ENCODE measurements around the gene GNB1L. TPM values are rescaled to one million over a fixed set of nuclear protein-coding genes. Genes with fewer than 3 reads are reported as not detected.

GNB1L gene
- total and polyA plus RNA-seq, 9 of the 15 experiments (the other 6 are each of a cell fraction or from before 2014, with no cell fraction given): 0.56 to 50.5 (median 10.2) TPM

GRCh38 chr22:19802894-19803735 is 51.6 kb downstream of the GNB1L start (continued):
- peak; percentile 83; the same call in 1 of the 2 replicates for TF ChIP-seq ZFPM2 (CRISPR knock-in tag; IDR thresholded peaks at IDR 0.05)
- 0 out of 2 replicates have a peak, but pooled peaks have one; percentile 56 for TF ChIP-seq RREB1 (CRISPR knock-in tag; IDR thresholded peaks at IDR 0.05)
- peak; percentile 83 for TF ChIP-seq SETDB1 (IDR thresholded peaks at IDR 0.05; ENCODE audit: low read length)
- no peak for TF ChIP-seq TRIM24 (IDR thresholded peaks at IDR 0.05)
- no peak for TF ChIP-seq PURB (CRISPR knock-in tag; IDR thresholded peaks at IDR 0.05; ENCODE audit: low read depth)
- TF ChIP-seq TCF7L2 (IDR thresholded peaks at IDR 0.05; ENCODE audit: low read depth, low read length): no peak
- peak; percentile 7 for TF ChIP-seq HMGN3 (IDR thresholded peaks at IDR 0.05; ENCODE audit: borderline replicate concordance, extremely low read depth, insufficient read length, low read depth, low read length)
- no peak for TF ChIP-seq ZBTB9 (CRISPR knock-in tag; IDR thresholded peaks at IDR 0.05)
- TF ChIP-seq ZNF23 (CRISPR knock-in tag; IDR thresholded peaks at IDR 0.05): no peak
- TF ChIP-seq MEF2A (IDR thresholded peaks at IDR 0.05; ENCODE audit: control insufficient read depth, low read depth, low read length): no peak
